Kidney (tissue), 14 donors: ENCODE data around the gene CIBAR2. TPM values are rescaled to one million over a fixed set of nuclear protein-coding genes. Genes with fewer than 3 reads are reported as not detected.

Experiments
- DNase-seq, 5 donors: peaks; one replicate each; pipeline ENCODE4 v3.0.0-alpha.2; 2013 to 2020
- FAIRE-seq: peaks from 2 replicates; lab custom pipeline; 2012; peaks lifted over from hg19 to GRCh38; lab: Jason Lieb, UNC
- H3K27ac ChIP-seq, 2 donors: one replicate each; pipeline ENCODE4 v1.7.0; 2013; ENCODE audit warnings: low read depth in 2 of 2, low read length in 2 of 2, inconsistent platforms in 1 of 2
- H3K27me3 ChIP-seq: one replicate; pipeline ENCODE4 v1.7.1; 2013; ENCODE audit warnings: low read length, inconsistent platforms; ENCODE audit not compliant: control insufficient read depth, insufficient read depth
- H3K36me3 ChIP-seq, 3 donors: one replicate each; pipeline versions ENCODE4 v1.7.0 to v1.7.1; 2013; ENCODE audit warnings: low read length in 3 of 3, control low read depth in 1 of 3, inconsistent platforms in 1 of 3; ENCODE audit not compliant: insufficient read depth in 3 of 3, control insufficient read depth in 2 of 3
- H3K4me1 ChIP-seq, 3 donors: one replicate each; pipeline versions ENCODE4 v1.7.0 to v1.7.1; 2013; ENCODE audit warnings: low read length in 3 of 3, inconsistent platforms in 1 of 3, low read depth in 1 of 3; ENCODE audit not compliant: control insufficient read depth in 2 of 3, insufficient read depth in 2 of 3
- H3K4me3 ChIP-seq, 3 donors: one replicate each; pipeline versions ENCODE4 v1.7.0 to v1.8.1; 2013; ENCODE audit warnings: low read length in 3 of 3, control low read depth in 1 of 3, inconsistent platforms in 1 of 3
- H3K9ac ChIP-seq, 3 donors: one replicate each; pipeline versions ENCODE4 v1.7.0 to v1.7.1; 2013; ENCODE audit warnings: low read length in 3 of 3, control low read depth in 1 of 3, inconsistent platforms in 1 of 3
- H3K9me3 ChIP-seq, 3 donors: one replicate each; pipeline versions ENCODE4 v1.7.0 to v1.7.1; 2013; ENCODE audit warnings: low read length in 3 of 3, control low read depth in 1 of 3, inconsistent platforms in 1 of 3; ENCODE audit not compliant: control insufficient read depth in 2 of 3, insufficient read depth in 1 of 3
- CTCF ChIP-seq: IDR thresholded peaks from 3 replicates; pipeline ENCODE4 v1.5.1; 2012; ENCODE audit warnings: mild to moderate bottlenecking, moderate library complexity, borderline replicate concordance; ENCODE audit not compliant: insufficient read depth; ENCODE audit errors: extremely low read depth
- intact Hi-C: fragments of 100-400 bp; cut with DNase I; formaldehyde crosslinking; loops from one replicate; pipeline ENCODE4 v1.11.1; 2022
- polyA plus RNA-seq: library from polyadenylated mRNA; stranded (reverse); fragments of 350-450 nt; fragmentation: Illumina TruSeq; extraction: RNeasy Lipid Tissue Mini Kit (QIAGEN cat#74804); gene quantifications from one replicate; pipeline ENCODE4 v1.2.3, GENCODE V29; 2014; ENCODE audit warnings: low read depth, low replicate concordance; ENCODE audit not compliant: insufficient read depth
- total RNA-seq: library from RNA; stranded (reverse); fragmentation: NEBNext Ultra II Directional; extraction: Animal tissue kit (Norgen Biotek cat#: 25700); gene quantifications from one replicate; pipeline ENCODE4 v1.2.1, GENCODE V29; 2021
- donor health status: control.
- donor health status: control.
- donor health status: control.
- donor health status: control.
- donor health status: control.
- donor health status: DM: yes; HTN: yes; CAD: no.
- donor health status: Normal renal cell carcinoma (clear cell type).

The CIBAR2 gene
- total and polyA plus RNA-seq, 2 donors from 2014 or later, result 1.6 TPM; not detected in 1

- no peak overlapping the region for H3K4me3 ChIP-seq
- no peaks in the 10 kb centered on the region for H3K9me3 ChIP-seq
- TF ChIP-seq CTCF, result no peak
- DNase-seq (no peak), FAIRE-seq (no peak)
- no peak overlapping the region for H3K9ac ChIP-seq
- peaks cover 0 to 22% (median 3%) of the 10 kb centered on the region in 3 donors for H3K4me1 ChIP-seq
- intact Hi-C loops, result no loop called here
- H3K27me3 ChIP-seq, result no peaks in the 10 kb centered on the region
- H3K36me3 ChIP-seq, result no peaks in the 10 kb centered on the region
- H3K27ac ChIP-seq, result no peak overlapping the region
Observed at GRCh38 chr16:85128079-85128837, 16.0 kb upstream of the CIBAR2 start.

- Histone ChIP-seq H3K27ac (no peak overlapping the region), H3K4me1 (peaks cover 0 to 22% (median 3%) of the 10 kb centered on the region in 3 donors), H3K9ac (no peak overlapping the region), H3K36me3 (no peaks in the 10 kb centered on the region), H3K27me3 (no peaks in the 10 kb centered on the region), H3K4me3 (no peak overlapping the region), H3K9me3 (no peaks in the 10 kb centered on the region)
- TF ChIP-seq CTCF, result no peak
- intact Hi-C loops, result no loop called here
- FAIRE-seq (no peak), DNase-seq (no peak)
Observed at GRCh38 chr16:85127379-85127723, 15.1 kb upstream of the CIBAR2 start.

GRCh38 chr16:85126705-85127378 is 14.6 kb upstream of the CIBAR2 start:
- FAIRE-seq (no peak), DNase-seq (peak in 4 of 5 donors; percentile 90 to 96 (median 94))
- intact Hi-C loops, result no loop called here
- Histone ChIP-seq H3K4me3 (no peak overlapping the region), H3K9me3 (no peaks in the 10 kb centered on the region), H3K27ac (peak overlapping the region in 1 of 2 donors; percentile 53), H3K36me3 (no peaks in the 10 kb centered on the region), H3K4me1 (peaks cover 0 to 22% (median 3%) of the 10 kb centered on the region in 3 donors), H3K9ac (peak overlapping the region in 1 of 3 donors; percentile 12), H3K27me3 (no peaks in the 10 kb centered on the region)
- no peak for TF ChIP-seq CTCF
